Measurements from ENCODE around the gene ABCD2. TPM values are rescaled to one million over a fixed set of nuclear protein-coding genes. Genes with fewer than 3 reads are reported as not detected.
"Not testable (repeated sequence)": the region's sequence is repeated elsewhere in the genome, so short reads cannot be mapped to it uniquely, and the experiment has no call there.

ABCD2 gene
- total RNA-seq, 2 donors from 2014 or later, result 3.3 to 3.4 TPM

DNA sequence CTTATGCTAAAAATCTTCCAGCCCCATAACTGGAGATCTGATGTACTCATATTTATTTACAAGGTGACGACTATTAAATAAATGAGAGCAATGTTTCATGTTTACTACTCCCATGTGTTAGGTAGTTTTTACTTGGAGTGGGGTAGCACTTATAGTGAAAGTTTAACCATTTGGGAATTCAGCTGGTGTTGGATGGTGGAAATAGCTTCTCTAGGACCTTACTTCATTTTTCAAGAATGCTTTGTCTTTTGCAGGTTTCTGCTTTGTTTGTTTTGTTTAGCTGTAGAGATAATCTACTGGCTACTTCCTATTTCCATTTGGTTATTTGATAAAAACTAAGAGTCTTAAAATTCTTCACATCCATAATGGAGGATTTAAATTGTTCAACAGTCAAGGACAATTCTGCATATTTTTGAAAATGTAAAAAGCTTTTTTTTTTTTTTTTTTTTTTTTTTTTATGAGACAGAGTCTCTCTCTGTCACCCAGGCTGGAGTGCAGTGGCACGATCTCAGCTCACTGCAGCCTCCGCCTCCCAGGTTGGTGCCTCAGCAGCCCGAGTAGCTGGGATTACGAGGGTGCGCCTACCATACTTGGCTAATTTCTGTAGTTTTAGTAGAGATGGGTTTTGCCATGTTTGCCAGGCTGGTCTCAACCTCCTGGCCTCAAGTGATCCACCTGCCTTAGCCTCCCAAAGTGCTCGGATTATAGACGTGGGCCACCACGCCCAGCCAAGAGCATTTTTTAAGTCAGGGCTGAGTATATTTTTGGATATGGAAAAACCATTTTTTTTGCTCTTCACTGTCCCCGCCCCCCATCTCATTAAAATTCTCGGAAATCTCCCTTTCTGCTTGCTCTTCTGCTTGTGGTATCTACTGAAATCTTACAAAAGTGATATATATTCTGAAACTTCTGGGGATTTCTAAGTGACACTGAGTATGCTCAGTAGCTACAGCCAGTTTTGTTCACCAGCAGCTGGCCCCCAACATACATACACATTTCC, 1.4 kb upstream of the ABCD2 start:
- Mint-ChIP-seq H3K4me3 (no peak overlapping the region), H3K27me3 (no peaks in the 10 kb centered on the region), H3K36me3 (ENCODE audit: low read depth) (no peaks in the 10 kb centered on the region), H3K27ac (no peak overlapping the region), H3K4me1 (peaks cover 9% of the 10 kb centered on the region), H3K9me3 (no peaks in the 10 kb centered on the region)
- ATAC-seq (replicated peaks), result peak; percentile 67

DNA sequence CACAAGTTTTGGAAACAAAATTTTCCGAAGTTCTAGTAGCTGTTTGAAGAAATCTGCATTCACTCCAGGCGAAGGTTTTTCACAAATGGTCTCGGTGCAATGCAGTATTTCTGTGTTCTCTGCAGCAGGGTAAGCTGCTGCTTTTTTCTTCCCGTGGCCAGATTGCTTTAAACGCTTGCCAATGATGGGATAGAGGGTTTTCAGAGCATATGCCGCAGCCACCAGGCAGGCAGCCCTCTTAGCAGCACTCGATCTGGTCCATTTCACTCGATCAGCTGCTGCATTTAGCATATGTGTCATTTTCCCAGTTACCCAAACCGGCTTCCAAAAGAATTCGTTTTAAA, 315 bp downstream of the ABCD2 start:
- Mint-ChIP-seq H3K36me3 (ENCODE audit: low read depth) (peaks cover 4% of the 10 kb centered on the region), H3K4me1 (peaks cover 8% of the 10 kb centered on the region), H3K4me3 (no peak overlapping the region), H3K27me3 (no peaks in the 10 kb centered on the region), H3K27ac (no peak overlapping the region), H3K9me3 (no peaks in the 10 kb centered on the region)
- peak; percentile 6 for ATAC-seq (replicated peaks)

DNA sequence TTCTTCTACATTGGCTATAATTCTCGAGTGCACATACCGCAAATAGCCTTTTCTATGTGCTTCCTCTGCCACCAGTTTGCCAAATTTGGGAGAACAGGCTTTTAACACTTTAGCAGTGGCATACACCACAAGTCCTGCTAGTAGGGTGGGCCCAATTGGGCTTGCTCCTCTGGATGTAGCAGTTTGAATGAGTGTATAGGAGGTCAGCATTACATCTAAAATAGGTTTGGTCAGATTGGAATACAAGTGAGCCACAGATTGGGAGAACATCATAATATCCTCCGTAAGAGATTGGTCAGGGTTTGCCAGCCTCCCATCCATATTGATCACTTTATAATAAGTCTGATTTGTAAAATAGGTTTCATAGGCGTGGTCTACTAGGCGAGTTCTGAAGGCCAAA, 902 bp downstream of the ABCD2 start:
- peaks cover 9% of the 10 kb centered on the region for H3K36me3 Mint-ChIP-seq (ENCODE audit: low read depth)

DNA sequence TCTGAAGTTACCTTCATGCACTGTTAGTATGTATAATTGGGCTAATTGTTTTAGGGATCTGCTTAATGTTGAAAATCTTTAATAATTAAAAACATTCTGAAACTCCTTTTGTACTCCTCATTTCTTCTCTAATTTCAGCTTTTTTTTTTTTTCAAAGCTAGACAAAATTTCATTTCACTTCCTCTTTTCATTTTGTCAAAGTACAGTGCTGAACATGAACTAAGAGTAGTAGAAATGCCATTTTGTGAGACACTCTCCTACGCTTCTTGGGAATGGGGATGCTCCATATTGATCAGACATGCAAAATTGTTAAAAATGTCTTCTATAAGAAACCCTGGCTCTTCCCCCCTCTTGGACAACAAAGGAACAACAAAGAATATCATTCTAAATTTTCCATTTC, 1.7 kb downstream of the ABCD2 start:
- Mint-ChIP-seq H3K4me1 (peaks cover 17% of the 10 kb centered on the region), H3K27me3 (no peaks in the 10 kb centered on the region), H3K36me3 (ENCODE audit: low read depth) (peaks cover 12% of the 10 kb centered on the region), H3K9me3 (no peaks in the 10 kb centered on the region), H3K27ac (no peak overlapping the region), H3K4me3 (no peak overlapping the region)
- no peak for ATAC-seq (replicated peaks)

More for the DNA sequence above, 902 bp downstream of the ABCD2 start:
- Mint-ChIP-seq H3K27me3 (no peaks in the 10 kb centered on the region), H3K4me1 (peaks cover 14% of the 10 kb centered on the region), H3K4me3 (no peak overlapping the region), H3K27ac (no peak overlapping the region), H3K9me3 (no peaks in the 10 kb centered on the region)
- ATAC-seq (replicated peaks), result no peak

DNA sequence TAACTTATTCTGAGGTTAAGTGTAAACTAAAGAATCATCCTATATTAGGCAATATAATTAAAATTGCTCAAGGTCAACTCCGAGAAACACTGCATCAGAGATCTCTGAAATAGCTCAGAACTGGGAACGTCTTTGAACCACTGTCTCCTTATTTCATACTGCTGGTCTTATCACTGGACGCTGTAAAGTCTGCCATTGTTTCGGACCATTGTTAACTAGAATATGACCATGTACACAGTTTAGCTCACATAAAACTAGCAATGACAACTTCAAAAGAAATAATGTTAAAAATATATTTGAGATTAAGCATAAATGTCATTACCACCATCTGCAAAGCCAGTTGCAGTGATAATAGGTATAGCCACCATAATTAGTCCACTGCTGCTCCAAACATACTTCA, 2.9 kb downstream of the ABCD2 start:
- H3K9me3 Mint-ChIP-seq, result no peaks in the 10 kb centered on the region
- H3K4me1 Mint-ChIP-seq, result peaks cover 22% of the 10 kb centered on the region
- ATAC-seq (replicated peaks), result no peak
- H3K4me3 Mint-ChIP-seq, result no peak overlapping the region
- peak overlapping the region; percentile 79 for H3K27ac Mint-ChIP-seq
- H3K27me3 Mint-ChIP-seq, result no peaks in the 10 kb centered on the region
- peaks cover 15% of the 10 kb centered on the region for H3K36me3 Mint-ChIP-seq (ENCODE audit: low read depth)

DNA sequence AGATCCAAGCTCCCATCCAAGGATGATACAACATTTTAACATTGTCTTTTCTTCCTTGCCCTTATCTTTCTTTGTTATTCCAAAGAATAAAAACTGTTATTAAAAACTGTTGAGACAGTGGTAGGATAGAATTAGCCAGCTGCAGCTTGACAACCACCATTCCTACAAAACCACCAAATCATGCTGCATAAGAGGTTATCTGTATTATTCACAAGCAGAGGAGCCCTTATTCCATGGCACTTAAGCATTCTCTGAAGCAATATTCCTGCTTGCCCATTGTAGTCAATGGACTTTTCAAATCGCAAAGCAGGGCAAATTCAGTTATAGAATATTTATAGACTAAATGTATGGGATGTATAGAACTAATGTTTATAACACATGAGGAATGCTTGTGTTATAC, 3.4 kb downstream of the ABCD2 start:
- H3K36me3 Mint-ChIP-seq (ENCODE audit: low read depth), result peaks cover 19% of the 10 kb centered on the region
- H3K9me3 Mint-ChIP-seq, result no peaks in the 10 kb centered on the region
- H3K4me3 Mint-ChIP-seq, result no peak overlapping the region
- no peak for ATAC-seq (replicated peaks)
- H3K27me3 Mint-ChIP-seq, result no peaks in the 10 kb centered on the region
- H3K4me1 Mint-ChIP-seq, result peaks cover 26% of the 10 kb centered on the region
- H3K27ac Mint-ChIP-seq, result peak overlapping the region; percentile 79

DNA sequence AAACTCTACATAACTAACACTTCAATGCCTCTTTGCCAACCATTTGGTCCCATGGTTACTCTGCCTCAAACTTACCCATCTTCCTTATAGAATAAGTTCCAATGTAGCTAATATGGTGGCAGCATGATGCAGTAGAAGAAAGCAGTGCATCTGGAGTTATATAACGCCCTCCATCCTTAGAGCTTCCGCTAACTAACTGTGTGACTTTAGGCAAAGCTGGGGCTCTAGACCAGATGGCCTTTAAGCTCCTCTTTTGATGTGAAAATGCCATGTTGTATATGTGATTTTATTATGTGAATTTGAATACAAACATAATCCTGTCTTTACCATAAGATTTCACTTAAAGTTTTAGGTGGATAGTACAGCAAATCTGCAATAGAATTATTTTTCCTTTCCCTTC, 6.1 kb downstream of the ABCD2 start:
- Mint-ChIP-seq H3K27me3 (no peaks in the 10 kb centered on the region), H3K36me3 (ENCODE audit: low read depth) (peaks cover 25% of the 10 kb centered on the region), H3K4me1 (peaks cover 31% of the 10 kb centered on the region), H3K4me3 (peak overlapping the region; percentile 61), H3K9me3 (no peaks in the 10 kb centered on the region), H3K27ac (no peak overlapping the region)
- ATAC-seq (replicated peaks), result no peak

DNA sequence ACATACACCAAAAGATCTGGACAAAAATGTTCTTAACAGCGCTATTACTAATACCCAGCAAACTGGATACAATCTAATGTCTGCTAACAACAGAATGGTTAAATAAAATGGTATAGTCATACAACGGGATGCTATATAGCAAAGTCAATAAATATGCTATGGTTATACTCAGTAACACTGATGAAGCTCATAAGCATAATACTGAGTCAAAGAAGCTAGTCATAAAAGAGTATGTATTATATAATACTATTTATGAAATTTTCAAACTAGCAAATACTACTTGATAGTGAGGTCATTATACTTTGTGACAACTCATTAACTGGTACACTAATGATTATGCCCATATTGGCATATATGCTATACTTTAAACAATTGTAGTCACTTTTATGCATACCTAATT, 7.4 kb downstream of the ABCD2 start:
- H3K4me1 Mint-ChIP-seq, result peaks cover 26% of the 10 kb centered on the region
- no peak for ATAC-seq (replicated peaks)
- H3K36me3 Mint-ChIP-seq (ENCODE audit: low read depth), result peaks cover 32% of the 10 kb centered on the region
- H3K27ac Mint-ChIP-seq, result no peak overlapping the region
- no peaks in the 10 kb centered on the region for H3K27me3 Mint-ChIP-seq
- peak overlapping the region; percentile 42 for H3K4me3 Mint-ChIP-seq
- H3K9me3 Mint-ChIP-seq, result no peaks in the 10 kb centered on the region

DNA sequence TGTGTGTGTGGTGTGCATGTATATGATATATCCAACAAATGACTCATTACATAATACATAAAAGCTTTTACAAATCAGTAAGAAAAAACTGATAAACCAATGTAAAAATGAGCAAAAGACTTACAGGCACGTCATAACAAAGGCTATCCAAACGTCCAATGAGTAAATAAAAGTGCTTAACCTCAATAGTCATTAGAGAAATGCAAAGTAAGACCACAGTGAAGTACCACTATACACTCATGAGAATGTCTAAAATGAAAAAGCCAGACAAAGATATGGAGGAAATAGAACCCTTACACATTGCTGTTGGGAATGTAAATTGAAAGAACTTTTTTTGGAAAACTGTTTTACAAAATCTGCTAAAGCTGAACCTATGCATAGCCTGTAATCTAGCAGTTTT, 7.8 kb downstream of the ABCD2 start:
- Mint-ChIP-seq H3K4me1 (peaks cover 26% of the 10 kb centered on the region), H3K36me3 (ENCODE audit: low read depth) (peaks cover 36% of the 10 kb centered on the region), H3K9me3 (no peaks in the 10 kb centered on the region), H3K27ac (no peak overlapping the region), H3K27me3 (no peaks in the 10 kb centered on the region), H3K4me3 (peak overlapping the region; percentile 42)
- peak; percentile 21 for ATAC-seq (replicated peaks)

DNA sequence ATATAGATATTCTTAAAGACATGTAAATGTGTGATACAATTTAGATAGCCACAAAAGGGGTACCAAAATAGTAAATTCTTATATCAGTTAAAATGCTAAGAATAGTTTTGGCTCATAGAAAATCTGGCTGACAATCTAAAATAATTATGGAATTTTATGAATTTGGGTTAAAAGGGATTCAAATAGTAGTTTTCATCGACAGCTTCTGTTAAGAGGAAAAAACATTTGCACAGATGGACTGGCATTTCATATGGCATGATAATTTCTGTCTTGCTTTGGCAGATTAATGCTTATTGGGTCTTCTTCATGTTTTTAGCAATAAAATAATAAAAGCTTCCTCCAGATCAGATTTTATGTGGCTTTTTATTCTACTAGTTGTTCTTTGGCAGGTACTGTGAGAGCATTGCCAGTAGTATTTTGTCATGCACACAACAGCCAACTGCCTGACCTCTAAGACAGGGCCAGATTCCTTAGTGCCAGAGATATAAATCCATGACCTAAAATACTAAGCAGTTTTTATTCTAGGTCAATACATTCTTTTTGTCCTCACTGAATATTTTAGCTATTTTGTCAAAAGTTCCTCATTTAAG, 9.1 kb downstream of the ABCD2 start:
- Mint-ChIP-seq H3K4me1 (peaks cover 32% of the 10 kb centered on the region), H3K27me3 (no peaks in the 10 kb centered on the region), H3K9me3 (no peaks in the 10 kb centered on the region), H3K27ac (no peak overlapping the region), H3K36me3 (ENCODE audit: low read depth) (peaks cover 46% of the 10 kb centered on the region), H3K4me3 (peak overlapping the region; percentile 4)
- no peak for ATAC-seq (replicated peaks)

DNA sequence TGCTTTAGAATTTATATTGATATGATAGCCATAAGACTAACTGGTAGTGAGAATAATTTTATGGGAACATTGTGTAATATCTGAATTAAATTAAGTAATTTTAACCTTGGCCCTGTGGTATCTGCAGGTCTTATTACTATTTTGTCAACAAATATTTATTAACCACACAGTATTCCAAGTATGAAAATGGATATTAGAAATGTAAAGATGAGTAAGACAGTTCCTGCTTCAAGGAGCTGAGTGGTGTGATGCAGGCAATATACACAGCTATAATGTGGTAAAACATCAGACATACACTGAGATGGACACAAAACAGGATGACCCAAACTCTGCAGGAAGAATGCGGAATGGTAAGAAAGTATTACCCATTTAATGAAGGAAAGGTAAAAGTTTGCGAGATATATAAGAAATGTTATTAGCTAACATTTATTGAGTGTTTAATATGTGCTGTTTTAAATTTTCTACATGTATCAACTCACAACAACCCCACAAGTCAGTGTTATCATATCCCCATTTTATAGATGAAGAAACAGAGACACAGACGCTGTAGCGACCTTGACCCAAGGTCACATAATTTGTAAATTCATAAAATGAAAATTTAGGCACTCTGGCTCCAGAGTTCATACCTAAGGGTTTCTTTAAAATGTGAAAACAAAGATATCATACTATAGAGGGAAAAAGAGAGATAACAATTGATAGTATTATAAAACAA, 12.7 kb downstream of the ABCD2 start:
- H3K36me3 Mint-ChIP-seq (ENCODE audit: low read depth), result peaks cover 45% of the 10 kb centered on the region
- H3K27ac Mint-ChIP-seq, result no peak overlapping the region
- H3K4me3 Mint-ChIP-seq, result no peak overlapping the region
- H3K9me3 Mint-ChIP-seq, result no peaks in the 10 kb centered on the region
- no peak for ATAC-seq (replicated peaks)
- H3K4me1 Mint-ChIP-seq, result peaks cover 17% of the 10 kb centered on the region
- H3K27me3 Mint-ChIP-seq, result no peaks in the 10 kb centered on the region

DNA sequence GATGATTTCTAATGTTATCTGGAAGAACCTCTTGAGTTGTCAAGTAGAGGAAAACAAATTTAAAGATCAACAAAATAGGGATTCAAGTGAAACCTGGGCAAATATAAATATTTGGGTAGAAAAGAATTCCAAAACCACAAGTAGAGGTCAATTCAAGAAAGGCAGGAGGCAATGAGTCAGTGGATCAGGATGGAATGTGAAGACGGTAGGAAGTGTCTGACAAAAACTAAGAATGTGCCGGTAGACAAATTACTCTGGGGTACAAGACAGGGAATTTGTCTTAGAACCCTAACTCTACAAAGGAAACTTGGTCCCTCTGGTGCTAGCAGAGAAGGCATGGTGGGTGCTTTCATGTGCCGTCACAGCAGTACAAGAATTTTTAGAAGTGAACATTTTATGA, 13.6 kb downstream of the ABCD2 start:
- Mint-ChIP-seq H3K36me3 (ENCODE audit: low read depth) (peaks cover 39% of the 10 kb centered on the region), H3K4me3 (no peak overlapping the region), H3K4me1 (peaks cover 9% of the 10 kb centered on the region), H3K9me3 (no peaks in the 10 kb centered on the region), H3K27me3 (no peaks in the 10 kb centered on the region), H3K27ac (peak overlapping the region; percentile 24)
- no peak for ATAC-seq (replicated peaks)

DNA sequence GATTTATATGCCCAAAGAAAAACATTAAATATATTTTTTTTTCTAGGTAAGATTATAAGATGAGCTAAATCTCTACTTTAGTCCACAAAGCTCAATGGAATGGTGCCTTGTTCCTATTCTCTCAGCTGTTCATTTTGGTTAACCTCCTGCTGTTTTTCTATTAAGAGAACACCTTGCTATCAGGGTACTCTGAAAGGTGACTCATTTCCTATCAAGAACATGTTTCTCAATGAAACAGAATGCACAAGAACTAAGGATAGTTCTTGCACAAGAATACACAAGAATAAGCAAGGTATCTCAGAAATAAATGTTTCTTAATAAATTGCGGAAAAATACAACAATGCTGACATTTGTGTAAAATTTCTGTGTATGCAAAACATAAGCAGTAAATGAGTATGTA, 14.1 kb downstream of the ABCD2 start:
- H3K4me3 Mint-ChIP-seq, result no peak overlapping the region
- H3K9me3 Mint-ChIP-seq, result no peaks in the 10 kb centered on the region
- H3K27ac Mint-ChIP-seq, result peak overlapping the region; percentile 24
- peaks cover 42% of the 10 kb centered on the region for H3K36me3 Mint-ChIP-seq (ENCODE audit: low read depth)
- no peaks in the 10 kb centered on the region for H3K27me3 Mint-ChIP-seq
- H3K4me1 Mint-ChIP-seq, result peaks cover 6% of the 10 kb centered on the region
- peak; percentile 39 for ATAC-seq (replicated peaks)

DNA sequence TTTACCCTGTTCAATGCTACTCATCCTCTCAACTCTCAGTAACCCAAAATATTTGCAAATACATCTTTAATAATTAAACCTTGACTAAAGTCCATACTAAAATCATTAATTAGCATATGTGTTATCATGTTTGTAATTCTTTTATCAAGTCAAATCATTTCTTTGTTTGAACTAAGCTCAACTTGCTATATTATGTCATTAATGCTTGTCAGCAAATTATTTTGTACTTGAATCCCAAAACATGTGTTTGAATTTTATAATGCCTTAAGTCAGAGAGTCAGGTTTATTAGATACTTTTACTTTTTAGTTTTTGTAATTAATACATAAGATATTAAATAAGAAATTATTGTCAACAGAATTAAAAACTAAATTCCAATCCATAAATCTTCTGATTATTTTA, 16.5 kb downstream of the ABCD2 start:
- H3K36me3 Mint-ChIP-seq (ENCODE audit: low read depth), result peaks cover 51% of the 10 kb centered on the region
- H3K4me1 Mint-ChIP-seq, result peaks cover 7% of the 10 kb centered on the region
- no peak for ATAC-seq (replicated peaks)
- H3K9me3 Mint-ChIP-seq, result no peaks in the 10 kb centered on the region
- H3K4me3 Mint-ChIP-seq, result no peak overlapping the region
- H3K27ac Mint-ChIP-seq, result no peak overlapping the region
- no peaks in the 10 kb centered on the region for H3K27me3 Mint-ChIP-seq

DNA sequence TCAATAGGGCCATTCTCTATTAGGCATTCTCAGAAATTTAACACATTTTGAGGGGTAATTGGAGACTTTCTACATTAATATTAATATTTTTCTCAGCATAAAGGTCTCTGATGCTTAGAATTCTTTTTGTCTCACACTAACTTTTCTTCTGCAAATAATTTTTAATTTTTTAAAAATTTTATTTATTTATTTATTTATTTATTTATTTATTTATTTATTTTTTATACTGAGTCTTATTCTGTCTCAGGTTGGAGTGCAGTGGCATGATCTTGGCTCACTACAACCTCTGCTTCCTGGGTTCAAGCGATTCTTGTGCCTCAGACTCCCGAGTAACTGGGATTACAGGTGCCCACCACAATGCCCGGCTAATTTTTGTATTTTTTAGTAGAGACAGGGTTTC, 17.7 kb downstream of the ABCD2 start:
- not testable (repeated sequence) for H3K27me3 Mint-ChIP-seq; H3K4me3 Mint-ChIP-seq; ATAC-seq (replicated peaks); H3K9me3 Mint-ChIP-seq; H3K27ac Mint-ChIP-seq
- Mint-ChIP-seq H3K36me3 (ENCODE audit: low read depth) (peaks cover 54% of the 10 kb centered on the region), H3K4me1 (peaks cover 11% of the 10 kb centered on the region)
